GM21723 (cell line): ENCODE data around the gene MYO3A.
"Not testable (repeated sequence)": the region's sequence is repeated elsewhere in the genome, so short reads cannot be mapped to it uniquely, and the experiment has no call there.

Experiments
- ATAC-seq: cut with Tn5 transposase; IDR thresholded peaks from one replicate; pipeline ENCODE4 v1.9.1; 2021; ENCODE audit warnings: mild to moderate bottlenecking, moderate library complexity; ENCODE audit not compliant: unreplicated experiment

MYO3A gene

DNA sequence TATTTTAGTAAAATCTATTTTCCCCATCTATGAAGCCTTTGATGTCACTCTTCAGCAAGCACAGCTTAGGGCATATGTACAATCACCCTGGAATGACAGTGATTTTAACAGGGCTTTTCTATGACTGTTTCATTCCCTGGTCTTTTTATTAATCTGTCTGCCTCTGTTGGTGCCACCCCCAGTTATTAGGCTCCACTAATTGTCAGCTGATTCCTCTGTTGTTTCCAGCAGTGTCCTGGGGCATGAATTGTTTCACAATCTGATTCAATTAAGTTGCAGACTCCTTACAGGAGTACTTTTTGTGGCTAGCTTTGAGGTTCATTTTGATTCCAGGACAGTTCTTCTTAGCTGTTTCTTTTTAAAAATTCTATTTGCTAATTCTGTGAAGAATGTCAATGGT is 38.6 kb downstream of the MYO3A start:
- ATAC-seq, result no peak

DNA sequence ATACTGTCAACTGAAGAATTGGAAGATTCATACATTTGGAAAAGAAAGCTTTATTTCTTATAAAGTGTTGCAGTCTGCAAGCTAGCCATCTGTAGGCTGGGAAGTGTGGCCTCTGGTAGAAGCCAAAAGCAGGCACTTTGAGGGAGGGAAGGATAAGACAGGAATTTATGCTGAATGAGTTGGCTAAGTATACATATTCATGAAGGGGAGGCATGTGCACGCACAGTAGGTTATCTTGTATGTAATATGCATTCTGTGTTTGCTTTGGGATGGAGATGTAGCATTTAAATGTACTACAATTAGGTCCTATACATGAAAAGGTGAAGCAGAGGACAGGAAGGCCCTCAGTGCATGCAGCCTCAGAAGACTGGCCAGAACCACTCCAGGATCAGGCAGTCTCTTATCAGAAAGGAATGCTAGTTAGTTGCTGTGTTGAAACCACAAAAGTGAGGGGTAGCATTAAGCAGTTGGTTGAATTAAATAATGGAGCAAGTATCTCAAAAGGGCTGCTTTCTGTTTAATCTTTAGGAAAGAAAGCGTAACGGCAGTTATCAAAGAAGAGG is 40.9 kb downstream of the MYO3A start:
- ATAC-seq, result no peak

DNA sequence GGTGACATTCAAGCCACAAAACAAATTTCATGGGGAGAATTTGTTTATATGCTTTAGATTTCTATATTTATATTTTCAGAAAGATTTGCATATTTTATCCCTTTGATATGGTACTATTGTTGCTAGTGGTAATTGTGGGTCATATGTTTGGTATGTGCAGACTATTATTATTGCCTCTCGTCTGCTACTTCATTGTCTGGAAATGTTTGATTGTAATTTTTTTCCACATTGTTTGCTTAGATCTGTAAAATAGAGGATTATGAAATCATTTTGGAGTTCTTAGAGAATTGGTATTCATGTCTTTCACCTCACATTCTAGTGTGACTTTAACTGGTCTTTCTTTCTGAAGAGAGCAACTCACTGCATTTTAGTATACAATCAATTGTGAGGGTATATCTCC is 44.7 kb downstream of the MYO3A start:
- ATAC-seq, result no peak

- no peak for ATAC-seq
Measured at GRCh38 chr10:25982107-25982506, 48.1 kb downstream of the MYO3A start.

DNA sequence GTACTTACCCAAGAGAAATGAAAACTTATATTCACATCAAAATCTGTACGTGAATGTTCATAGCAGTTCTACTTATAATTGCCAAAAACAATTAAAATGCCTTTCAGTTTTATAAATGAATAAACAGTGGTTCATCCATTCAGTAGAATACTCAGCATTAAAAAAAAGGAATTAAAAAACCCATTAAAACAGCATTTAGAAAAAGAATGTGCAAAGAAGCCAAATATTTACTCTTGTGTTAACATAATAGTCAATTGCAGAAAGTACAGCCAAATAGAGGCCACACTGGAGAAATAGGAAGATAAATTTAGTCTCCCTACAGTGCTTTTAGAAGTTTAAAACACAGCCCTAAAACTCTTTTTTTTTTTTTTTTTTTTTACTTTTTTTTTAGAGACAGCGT is 54.6 kb downstream of the MYO3A start:
- ATAC-seq, result no peak

DNA sequence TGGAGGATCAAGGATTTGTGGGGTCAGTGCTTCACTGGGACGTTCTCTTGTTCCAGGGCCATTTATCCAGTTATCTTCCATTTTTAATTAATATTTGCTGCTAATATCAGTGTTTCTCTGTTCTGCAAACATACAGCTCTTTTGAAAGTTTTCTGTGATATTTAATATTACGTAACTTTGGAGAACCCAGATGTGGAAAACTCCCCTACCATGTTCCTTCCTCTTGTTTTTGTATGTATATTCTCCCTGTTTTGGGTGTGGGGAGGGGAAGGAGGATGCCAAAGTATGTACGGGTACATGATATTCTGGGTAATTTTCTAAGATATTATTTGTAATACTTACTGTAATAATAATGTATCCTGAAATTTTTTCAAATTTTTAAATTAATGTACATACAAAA is 55.9 kb downstream of the MYO3A start:
- ATAC-seq, result no peak

DNA sequence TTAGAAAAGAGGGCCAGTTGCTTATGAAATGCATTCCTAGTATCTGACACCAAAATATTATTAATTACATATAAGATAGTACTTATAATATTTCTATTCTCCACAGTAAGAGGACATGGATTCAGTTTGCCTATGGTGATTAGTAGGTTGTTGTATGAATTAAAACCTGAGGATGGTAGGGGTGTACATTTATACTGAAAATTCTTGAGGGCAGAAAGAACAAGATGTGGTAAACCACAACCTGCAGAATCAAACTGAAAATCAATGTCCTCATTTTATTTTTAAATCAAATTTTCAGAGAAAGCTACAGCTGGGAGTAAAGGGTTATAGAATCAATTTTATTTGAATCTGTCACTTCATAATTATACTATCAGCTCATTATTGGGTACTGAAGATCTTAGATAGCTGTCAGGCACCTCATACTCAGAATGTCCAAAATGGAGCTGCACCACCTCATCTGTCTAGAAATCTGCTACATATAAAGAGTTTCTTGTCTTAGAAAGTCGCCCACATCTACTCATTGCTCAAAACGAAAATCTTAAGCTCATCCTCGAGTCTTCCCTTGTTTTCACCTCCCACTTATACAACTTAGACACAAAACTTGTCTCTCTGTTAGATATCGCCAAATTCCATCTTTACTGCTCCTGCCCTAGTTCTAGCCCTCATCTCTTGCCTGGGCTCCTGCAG is 65.4 kb downstream of the MYO3A start:
- no peak for ATAC-seq

GRCh38 chr10:26000971-26001370 is 66.9 kb downstream of the MYO3A start:
- ATAC-seq, result no peak

- not testable (repeated sequence) for ATAC-seq
Measured at GRCh38 chr10:26002466-26002865, 68.4 kb downstream of the MYO3A start.

DNA sequence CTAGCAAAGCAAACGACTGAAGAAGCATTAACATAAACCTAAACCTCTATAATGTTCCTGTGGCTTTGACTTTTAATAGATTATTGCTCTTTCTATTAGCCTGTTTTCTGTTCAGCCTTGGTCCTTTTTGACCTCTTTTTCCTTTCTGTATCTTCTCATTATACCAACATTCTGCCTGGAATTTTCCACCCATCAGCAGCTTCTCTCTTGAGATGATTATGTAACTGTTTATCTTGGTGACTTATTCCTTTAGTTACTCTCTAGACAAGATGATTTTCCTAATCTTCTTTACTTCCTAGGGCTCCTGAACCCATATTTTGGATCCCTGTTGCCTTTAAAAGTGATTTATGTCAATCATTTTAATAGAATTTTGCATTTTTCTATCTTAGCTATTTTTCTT is 81.1 kb downstream of the MYO3A start:
- ATAC-seq, result no peak

GRCh38 chr10:26022831-26023230 is 88.8 kb downstream of the MYO3A start:
- no peak for ATAC-seq

DNA sequence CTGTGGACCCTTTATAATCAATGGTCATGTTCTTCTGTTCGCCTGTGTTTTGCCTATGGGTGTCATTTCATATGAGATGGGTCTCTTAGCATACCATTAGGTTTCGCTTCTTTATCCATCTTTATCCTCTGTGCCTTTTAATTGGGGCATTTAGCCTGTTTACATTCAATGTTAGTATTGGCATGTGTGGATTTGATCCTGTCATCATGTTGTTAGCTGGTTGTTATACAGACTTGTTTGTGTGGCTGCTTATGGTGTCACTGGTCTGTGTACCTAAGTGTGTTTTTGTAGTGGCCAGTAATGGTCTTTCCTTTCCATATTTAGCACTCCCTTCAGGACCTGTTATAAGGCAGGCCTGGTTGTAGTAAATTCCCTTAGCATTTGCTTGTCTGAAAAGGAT is 90.3 kb downstream of the MYO3A start:
- ATAC-seq, result no peak

DNA sequence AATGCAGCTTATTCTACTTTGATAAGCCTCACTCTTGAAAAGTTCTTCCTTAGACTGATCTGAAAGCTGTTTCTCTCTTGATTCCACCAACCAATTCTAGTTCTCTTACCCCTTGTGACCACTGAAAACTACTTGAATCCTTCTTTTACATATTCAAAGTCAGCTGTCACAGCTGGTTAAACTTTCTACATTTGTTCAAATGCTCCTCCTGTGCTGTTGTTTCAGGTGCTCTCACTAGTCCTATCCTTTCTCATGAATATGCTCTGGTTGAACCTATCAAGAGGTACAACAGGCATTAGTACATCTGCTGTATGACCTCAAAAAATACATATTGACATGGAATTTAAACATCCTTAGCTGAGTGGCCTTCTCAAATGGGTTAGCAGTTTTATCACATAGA is 91.5 kb downstream of the MYO3A start:
- no peak for ATAC-seq

DNA sequence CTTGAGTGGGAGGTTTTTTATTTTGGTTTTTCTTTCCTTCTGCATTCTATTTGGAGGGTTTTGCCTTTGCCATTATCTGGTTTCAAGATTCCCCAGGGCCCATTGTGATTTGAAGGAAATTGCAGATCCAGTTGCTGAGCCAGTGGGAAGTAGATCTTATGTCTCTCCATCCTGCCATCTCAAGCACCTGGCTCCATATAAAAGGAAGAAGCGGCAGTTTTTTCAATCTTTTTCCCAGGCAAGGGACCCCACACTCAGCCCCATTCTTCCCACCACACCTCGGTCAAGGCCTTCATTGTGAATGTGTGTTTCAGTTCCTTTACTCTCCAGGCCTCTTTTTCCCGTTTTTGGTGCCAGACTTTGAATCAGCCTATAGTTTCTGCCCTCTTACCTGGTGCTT is 95.8 kb downstream of the MYO3A start:
- no peak for ATAC-seq

DNA sequence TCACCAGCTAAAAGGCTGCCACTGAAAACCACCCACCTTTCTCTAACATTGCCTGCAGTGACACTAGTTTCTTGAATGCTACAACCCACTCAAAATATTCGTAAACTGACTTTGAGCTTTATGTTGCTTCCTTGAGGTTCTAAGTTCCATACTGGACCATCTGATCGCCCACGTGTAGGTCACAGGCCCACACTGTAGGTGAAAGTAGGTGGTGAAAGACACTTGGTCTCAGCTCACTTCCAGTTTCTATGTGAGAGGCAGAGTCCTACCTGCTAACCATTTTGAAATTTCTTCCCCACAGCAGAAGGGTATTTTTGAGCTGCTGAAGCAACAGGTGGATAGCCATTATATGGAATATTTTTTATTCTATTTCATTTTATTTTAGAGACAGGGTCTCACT is 97.3 kb downstream of the MYO3A start:
- ATAC-seq, result no peak

GRCh38 chr10:26043469-26043868 is 109.4 kb downstream of the MYO3A start:
- no peak for ATAC-seq

DNA sequence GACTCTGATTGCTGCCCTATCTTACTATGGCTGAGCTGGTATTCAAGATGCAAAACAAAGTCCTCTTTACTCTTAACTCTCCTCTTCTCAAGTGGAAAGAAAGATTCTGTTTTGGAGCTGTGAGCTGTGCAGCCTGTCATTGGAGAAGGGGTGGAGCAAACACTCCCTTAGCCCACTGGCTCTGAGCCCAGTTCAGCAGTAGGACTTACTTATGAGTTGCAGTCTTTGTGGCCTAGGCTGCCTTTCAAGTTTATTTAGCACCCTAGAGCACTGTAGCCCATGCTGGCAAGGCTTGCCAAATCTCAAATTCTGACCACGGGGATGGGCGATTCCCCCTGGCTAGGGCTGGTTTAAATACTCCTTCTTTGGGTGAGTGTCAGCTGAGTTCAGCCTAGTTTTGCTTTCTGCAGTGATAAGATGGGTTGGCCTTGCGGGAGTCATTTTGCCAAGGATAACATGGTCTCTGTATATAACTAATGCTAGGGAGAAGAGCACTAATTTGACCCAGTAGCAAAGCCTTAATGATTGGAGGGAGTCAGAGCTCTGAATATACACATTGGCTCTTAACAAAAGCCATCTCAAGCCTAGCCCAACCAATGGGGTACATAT is 110.2 kb downstream of the MYO3A start:
- ATAC-seq, result no peak

GRCh38 chr10:26046073-26046700 is 112.2 kb downstream of the MYO3A start:
- ATAC-seq, result no peak

- ATAC-seq, result no peak
Measured at GRCh38 chr10:26048756-26049155, 114.7 kb downstream of the MYO3A start.

DNA sequence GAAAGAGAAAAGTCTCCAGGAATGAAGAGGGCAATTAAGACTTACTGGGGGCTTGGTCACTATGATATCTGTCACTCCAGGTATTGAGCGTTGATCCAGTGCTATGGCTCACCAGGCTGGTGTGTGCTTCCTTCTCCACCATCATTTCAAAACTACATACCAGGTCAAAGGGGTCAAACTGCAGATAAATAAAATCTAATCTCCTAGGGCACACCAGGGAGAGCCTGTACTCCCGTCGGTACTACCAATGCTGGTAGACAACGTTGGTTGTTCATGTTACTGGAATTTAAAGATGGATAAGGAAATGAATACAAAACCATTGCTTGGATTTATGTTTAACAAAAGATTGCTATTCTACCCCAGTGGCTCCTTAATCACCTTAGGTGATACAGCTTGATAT is 118.3 kb downstream of the MYO3A start:
- ATAC-seq, result no peak

DNA sequence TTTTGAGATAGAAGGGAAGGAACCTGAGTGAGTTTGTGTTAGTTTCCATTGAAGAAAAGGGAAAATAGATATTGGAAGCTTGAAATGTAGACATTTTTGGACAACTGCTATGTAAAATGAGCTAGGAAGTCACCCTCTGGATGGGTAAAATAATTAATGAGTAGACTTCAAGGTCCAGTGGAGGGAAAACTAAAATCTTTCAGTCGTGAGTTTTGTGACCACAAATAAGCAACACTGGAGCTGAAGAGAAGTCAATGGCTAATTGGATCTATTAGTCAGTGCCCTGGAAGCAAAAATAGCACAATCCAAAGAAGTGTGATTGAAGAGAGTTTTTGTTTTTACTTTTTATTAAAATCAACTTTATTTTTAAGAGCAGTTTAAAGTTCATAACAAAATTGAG is 123.4 kb downstream of the MYO3A start:
- ATAC-seq, result no peak

GRCh38 chr10:26064106-26064505 is 130.1 kb downstream of the MYO3A start:
- no peak for ATAC-seq
